ENCODE results near the gene CHL1.

Gene CHL1

DNA sequence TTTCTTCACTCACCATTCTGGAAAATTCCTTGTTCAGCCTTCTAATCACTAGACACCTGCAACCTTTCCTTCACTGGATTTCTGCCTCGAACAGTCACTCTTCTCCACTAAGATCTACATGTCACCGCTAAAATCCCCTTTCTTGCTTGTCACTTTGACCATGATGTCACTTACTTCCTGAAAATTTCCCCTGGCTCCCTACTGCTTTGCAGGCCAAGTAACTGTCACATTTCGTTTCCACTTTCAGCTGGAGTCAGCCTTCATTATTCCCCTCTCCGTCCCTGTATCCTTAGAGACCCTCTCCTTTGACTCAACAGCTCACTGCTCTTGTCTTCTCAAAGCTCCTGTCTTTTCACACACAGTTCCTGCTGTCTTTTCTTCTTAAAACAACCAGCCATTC, 15.9 kb downstream of the CHL1 start:
- DNase-seq (ENCODE audit: low read depth in 2 of 2, low spot score in 1 of 2) = no peak

DNA sequence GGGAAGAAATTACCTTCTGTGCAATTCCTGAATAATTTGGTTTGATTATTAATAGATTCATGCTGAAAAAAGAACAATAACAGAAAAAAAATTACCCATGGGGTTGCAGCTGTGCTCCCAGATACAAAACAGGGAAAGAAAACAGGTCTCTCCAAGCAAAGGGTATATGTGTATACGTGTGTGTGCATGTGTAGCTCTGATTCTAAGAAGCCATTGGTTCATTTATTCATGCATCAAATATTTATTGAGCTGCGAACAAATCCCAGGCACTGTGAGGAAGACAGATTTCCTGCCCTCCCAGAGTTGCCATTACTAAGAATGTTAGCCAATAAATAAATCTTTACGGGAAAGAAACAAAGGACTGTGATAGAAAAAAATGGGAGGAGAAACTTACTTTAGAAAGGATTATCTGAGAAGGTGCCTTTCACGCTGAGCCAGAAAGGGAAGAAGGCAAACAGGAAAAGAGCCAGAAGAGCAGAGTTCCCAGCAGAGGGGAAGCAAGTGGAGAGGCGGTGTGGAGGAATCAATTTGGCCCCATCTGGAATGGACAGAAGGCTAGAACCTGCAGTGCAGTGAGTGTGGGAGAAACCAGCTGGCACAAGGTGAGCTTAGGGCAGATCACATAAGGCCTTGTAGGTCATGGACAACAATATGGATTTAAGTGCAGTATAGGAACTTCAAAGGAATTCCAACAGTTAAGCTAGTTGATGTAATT, 20.7 kb downstream of the CHL1 start:
- DNase-seq (ENCODE audit: low read depth in 2 of 2, low spot score in 1 of 2) = no peak

DNA sequence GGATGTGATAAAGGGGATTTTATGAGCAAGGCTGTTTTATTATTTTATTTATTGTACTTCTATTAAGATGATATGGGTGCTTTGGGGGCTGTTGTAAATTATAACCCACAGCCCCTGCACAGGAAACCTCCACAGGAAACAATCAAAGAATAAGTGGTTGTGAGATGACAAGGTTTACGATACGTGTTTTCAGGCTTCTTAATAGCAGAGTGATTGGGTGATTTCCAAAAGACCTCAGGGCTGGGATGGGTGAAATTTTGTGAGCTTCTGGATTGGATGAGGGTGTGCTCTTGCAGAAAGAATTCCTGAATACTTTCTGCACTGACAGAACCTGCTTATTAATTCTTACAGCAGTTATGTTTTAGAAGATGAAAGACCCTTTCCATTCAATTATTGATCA, 21.4 kb downstream of the CHL1 start:
- DNase-seq (ENCODE audit: low read depth in 2 of 2, low spot score in 1 of 2) = no peak

DNA sequence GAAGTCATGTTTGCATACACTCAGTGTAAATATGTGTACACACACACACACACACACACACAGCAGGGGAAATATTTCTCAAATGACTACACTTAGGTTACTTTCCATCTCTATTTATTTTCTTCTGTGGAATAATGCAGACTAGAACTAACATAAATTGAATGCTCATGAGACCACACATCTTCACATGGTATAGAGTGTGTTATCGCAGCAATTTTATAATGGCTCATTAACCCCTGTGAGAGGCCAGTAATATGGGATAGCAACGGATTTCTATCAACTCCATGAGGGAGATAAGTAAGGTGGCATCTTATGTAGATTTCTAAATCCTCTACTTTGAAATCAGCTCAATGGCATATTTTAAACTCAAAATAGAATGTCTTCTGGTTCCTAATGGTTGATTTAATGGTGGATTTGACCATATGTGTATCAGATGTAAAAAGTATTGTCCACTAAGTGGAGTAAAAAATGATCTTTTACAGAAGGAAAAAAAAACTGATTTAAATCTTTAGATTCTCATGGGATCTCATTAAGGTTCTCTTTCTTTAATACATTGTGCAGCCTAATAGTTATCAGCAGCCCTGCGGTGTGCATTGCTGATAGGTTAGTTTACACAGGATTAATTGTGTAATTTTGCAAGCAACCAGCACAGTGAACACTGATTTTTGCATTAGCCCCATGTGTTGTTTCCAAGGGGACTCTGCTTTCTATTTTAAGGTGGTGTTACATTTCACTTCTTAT, 32.0 kb downstream of the CHL1 start:
- DNase-seq (ENCODE audit: low read depth in 2 of 2, low spot score in 1 of 2) = no peak

DNA sequence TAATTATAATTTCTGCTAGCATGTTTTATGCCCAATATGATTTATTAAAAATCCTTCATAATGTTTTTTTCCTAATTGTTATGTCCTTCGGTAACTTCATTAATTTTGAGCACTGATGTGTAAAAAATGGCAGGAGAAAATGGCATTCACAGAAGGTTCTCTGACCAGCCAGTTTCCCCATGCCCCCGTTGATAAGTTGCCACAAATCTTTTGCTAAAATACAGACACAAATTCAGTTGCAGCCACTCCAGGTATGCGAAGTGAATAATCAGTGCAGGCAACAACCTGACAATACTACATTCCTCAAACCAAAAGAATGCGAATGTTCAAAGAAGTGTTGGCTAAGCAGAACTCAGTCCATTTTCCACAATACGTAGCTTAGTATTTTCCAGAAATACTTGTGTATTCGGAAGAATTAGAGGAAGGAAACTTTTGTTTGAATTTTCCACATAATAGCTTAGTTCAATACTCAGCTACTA, 32.7 kb downstream of the CHL1 start:
- DNase-seq (ENCODE audit: low read depth in 2 of 2, low spot score in 1 of 2) = no peak

DNA sequence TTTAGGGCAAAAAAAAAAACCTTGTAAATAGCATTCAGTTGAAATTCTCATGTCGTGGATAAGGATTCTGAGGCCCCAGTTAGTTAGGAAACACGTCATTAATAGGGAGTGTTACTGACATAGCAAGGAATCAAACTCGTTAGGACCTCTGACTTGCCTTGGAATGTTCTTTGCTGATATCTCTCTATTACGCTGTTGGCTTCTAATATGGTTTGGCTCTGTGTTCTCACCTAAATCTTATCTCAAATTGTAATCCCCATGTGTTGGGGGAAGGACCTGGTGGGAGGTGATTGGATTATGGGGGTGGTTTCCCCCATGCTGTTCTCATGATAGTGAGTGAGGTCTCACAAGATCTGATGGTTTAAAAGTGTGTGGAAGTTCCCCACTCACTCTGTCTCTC, 40.3 kb downstream of the CHL1 start:
- no peak for DNase-seq (ENCODE audit: low read depth in 2 of 2, low spot score in 1 of 2)

DNA sequence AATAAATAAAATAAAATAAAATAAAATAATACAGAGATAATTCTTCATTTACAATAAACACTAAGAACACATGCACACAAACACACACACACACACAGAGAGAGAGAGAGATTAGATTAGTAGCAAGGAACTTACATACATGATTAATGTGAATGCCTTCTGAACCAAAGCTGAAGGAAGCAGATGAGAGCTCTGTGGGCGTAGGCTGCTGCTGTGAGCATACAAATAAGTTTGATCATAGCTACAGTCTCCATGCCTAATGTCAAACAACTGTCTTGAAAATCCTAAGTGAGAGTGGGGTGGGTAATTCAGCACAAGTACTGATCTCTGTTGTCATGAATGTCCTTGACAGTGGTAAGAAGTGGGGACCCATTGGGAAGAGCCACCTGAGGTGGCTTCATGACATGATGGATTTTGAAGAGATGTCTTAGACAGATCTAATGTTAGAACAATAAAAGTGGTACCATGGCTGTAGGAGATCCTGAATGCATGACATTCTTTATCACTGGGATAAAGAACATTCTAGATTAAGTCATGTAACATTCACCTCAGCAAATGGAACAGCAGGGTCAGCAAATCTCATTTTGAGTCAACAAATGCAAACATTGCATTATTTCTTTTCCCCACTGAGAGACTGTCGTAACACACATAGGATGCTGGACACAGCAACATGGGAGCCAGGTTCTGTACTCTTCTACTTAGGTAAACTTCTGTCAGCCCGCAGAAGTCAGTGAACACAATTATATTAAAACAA, 46.2 kb downstream of the CHL1 start:
- DNase-seq (ENCODE audit: low read depth in 2 of 2, low spot score in 1 of 2) = no peak

DNA sequence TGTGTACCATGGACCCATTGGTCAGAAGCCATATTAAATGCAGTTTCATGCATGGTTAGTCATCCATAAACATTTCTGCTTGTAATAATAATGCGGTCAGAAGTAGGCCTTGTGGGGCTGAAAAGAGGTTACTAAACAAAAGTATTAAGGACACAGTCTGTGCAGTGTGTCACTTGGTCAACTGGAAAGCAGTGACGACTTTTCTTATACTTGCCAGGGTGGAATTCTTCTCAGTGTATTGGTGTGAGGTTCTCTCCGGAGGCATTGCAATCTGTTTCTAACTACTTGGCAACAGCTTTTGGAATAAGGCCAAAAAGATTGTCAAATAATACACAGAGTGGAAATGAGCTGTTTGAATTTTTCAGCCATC, 46.8 kb downstream of the CHL1 start:
- DNase-seq (ENCODE audit: low read depth in 2 of 2, low spot score in 1 of 2) = no peak

DNA sequence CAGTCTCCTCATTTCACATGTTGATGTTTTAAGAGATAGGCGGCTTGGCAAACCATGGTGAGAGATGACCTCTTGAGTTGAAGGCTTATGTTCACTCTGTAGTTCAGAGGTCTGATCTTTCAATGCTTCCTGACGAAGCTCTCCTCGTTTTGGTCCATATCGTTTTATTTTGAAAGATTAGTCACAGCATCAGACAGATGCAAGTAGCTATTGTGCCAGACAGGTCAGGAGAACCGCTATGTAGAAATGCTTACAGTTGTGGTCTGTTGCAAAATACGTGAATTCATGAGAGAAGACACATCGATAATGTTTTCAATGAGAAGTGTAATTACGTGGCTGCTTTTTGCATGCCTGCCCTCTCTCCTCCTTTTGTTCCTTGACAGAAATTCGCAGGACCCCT, 47.5 kb downstream of the CHL1 start:
- DNase-seq (ENCODE audit: low read depth in 2 of 2, low spot score in 1 of 2) = no peak

DNA sequence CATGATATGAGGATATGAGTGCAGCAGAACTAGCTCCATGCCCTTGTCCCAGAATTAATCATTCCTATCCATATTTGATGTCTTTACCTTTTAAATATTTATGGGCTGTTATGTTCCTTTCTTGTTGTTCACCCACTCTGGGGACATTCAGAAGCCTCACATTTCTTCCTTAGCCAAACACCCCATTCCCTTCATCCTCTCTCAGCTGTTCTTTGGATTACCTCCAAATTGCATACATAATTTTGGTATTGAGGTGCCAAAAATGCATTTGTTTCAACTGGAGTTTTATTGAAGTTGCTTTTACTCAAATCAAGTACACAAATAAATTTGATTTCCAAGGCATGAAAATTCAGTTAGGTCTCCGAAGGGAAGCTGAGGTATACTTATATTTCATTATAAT, 51.4 kb downstream of the CHL1 start:
- DNase-seq (ENCODE audit: low read depth in 2 of 2, low spot score in 1 of 2) = no peak

DNA sequence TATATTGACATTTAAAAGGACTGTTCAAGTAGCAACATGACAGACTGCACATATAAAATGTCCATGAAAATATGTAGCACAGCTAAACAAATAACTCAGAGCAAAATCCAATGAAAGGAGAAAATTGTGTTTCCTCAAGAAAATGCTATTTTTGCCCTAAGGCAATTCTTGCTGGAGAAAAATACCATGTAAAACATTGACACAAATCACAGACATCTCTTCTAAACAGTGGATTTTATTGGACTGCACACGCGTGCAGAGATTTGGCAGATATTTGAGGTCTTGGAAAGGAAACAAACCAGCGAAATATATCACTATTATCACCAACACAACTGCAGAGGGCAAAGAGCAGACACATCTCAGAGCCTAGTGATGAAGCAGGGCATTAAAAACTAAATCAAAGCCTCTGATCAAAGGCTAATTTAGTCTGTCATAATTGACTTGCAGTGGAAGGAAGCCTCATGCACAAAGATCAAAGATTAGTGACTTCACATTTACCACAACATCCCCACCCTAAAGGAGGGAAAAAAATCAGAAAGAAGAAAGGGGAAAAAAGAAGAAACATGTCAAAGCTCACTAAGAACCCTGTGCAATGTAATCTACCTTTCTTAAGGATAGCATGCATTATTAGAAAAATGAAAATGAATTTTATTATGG, 52.4 kb downstream of the CHL1 start:
- no peak for DNase-seq (ENCODE audit: low read depth in 2 of 2, low spot score in 1 of 2)

DNA sequence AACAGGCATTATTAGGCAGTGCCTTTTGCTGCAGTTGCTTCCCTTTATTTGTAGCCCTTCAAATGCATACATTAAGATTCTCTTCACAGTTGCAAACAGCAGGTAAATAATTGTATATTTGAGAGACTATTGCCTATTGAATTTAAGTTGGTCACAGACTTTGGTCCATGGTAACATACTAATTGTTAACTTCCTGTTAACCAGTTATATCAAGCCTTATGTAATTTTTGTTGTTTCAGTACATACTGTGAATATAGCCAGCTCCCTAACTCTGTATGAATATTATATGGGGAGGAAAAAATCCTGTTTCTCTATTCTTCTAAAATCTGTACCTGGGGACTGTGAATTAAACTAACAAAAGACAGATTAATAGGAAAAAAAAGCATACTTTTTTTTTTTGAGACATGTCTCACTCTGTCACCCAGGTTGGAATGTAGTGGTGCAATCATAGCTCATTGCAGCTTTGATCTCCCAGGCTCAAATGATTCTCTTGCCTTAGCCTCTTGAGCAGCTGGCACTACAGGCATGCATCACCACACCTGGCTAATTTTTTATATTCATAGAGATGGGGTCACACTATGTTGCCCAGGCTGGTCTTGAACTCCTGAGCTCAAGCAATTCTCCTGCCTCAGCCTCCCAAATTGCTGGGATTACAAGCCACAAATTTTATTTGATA, 53.2 kb downstream of the CHL1 start:
- no peak for DNase-seq (ENCODE audit: low read depth in 2 of 2, low spot score in 1 of 2)

DNA sequence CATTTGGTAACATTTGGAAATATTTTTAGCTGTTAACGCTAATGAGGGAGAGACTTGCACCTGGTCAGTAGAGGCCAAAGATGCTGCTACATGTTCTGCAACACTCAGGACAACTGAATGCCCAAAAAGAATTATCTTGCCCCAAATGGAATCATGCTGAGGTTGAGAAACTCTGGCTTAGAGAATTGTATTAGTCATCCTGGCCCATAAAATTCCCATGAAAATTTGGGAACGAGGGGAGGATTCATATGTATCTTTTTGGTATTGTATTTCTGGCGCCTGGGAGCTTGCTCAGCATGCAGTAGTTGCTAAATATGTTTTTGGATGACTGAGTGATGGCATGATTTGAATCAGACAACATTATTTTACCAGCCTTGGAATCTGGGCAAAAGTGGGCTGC, 59.9 kb downstream of the CHL1 start:
- DNase-seq (ENCODE audit: low read depth in 2 of 2, low spot score in 1 of 2) = no peak

DNA sequence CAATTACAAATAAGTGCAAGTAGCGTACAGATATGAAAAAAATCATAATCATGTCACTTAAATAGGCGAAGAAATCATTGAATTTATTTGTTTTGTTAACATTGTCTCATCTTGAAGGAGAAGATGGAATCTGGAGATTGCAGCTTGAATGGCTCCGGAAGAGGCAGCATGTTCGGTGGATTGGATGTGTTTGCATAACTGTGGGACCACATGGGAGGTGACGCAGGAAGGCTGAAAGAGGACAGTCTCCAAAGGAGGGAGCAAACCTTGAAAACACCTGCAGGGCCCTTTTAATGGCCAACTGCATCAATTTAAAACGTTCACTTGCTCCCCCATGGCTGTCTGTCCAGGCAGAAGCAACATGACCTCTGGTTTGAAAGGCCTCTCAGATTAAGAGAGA, 61.3 kb downstream of the CHL1 start:
- DNase-seq (ENCODE audit: low read depth in 2 of 2, low spot score in 1 of 2) = no peak

DNA sequence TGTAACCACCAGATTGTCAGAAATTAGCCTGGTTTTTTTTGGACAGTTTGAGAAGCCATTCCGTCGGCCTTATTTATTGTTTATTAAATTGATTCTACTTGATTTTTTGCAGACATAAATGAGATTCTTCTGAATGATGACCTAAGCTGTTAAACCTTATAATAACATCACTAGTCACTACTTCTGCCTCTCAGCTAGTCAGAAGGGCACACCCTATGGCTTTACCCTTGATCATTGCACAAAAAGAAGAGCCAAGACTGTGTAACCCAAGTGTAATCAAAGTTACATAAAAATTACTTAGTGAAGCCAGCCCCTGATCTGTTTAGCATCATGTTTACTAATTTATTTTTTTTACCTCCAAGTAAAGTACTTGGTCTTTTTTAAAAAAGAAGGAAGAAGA, 64.3 kb downstream of the CHL1 start:
- DNase-seq (ENCODE audit: low read depth in 2 of 2, low spot score in 1 of 2) = no peak

DNA sequence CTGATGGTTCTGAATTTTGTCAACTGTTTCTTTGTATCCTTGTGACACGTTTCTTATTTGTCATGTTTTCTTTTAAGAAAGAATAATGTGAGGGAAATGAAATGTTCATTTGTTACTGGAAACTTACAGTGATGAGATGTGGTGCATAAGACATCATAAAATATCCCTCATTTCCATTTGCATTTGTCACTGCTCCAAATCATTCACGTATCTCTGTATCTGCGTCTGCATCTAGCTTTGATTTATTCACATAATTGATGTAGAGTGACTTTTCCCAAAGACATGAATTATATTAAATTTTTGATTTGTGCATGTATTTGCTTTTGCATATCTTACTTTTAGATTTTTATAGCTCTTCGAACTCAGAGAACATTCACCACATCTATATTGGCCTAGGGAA, 66.8 kb downstream of the CHL1 start:
- DNase-seq (ENCODE audit: low read depth in 2 of 2, low spot score in 1 of 2) = no peak

DNA sequence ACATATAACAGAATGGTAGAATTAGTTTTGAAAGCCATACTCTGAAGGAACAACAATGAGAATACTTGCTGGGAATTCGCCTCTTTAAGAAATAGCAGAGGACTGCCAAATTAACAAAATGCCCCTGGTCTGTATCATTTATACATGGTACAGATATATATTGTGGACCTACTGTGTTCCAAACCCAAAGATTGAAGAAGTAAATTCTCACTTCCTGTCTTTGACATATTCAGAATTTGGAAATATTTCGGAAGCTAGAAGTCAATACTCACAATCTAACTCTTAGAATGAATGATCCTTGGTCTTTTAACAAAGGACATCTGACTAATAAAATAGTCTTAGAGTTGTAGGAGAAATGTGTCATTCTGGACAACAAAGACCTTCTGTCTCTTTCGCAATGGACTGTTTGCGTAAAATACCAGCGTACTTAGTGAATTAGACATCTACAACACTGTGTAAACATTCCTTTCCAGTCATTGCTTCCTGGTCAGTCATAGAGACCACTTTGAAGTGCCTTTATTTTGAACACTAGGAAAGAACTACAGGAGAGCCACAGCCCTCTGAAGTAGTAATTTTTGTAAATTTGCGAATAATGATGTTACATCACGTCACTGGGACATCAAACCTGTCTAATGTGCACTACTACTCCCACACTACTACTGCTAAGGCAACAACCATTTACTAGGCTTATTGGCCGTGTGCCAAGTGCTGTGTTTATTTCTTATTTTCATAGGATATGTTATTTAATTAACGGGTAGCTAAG, 68.0 kb downstream of the CHL1 start:
- DNase-seq (ENCODE audit: low read depth in 2 of 2, low spot score in 1 of 2) = no peak

DNA sequence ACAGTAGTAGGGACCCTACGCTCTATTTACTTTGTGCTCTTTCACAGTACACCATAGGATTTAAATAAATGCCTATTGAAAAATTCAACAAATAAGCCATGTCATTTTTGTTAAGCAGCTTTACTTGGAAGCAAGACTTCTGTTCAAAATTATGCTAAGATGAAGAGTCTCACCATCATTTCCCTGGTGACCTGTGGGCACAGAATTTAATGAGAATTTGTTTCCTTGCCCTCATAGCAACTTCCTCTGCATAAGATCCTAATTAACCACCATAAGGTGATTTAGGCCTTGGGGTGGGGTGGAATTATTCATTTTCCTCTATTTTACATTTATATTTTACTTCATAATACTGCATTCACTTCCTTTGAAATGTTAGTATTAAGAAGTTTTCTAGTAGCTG, 70.5 kb downstream of the CHL1 start:
- DNase-seq (ENCODE audit: low read depth in 2 of 2, low spot score in 1 of 2) = no peak

DNA sequence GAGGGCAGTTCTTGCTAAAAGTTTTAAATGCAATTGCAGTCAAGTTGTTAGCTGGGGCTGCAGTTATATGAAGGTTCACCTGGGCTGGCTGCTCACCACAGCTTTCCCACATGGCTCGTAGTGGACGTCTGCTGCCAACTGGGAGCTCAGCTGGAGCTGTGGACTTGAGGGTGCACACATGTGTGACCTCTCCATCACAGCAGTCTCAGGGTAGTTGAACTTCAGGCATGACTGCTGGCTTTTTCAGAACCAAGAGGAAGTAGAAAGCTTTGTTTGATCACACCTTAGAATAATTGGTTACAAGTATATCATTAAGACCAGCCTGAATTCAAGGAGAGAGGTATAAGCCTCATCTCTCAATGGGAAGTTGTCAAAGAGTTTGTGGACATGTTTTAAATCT, 74.1 kb downstream of the CHL1 start:
- DNase-seq (ENCODE audit: low read depth in 2 of 2, low spot score in 1 of 2) = no peak

DNA sequence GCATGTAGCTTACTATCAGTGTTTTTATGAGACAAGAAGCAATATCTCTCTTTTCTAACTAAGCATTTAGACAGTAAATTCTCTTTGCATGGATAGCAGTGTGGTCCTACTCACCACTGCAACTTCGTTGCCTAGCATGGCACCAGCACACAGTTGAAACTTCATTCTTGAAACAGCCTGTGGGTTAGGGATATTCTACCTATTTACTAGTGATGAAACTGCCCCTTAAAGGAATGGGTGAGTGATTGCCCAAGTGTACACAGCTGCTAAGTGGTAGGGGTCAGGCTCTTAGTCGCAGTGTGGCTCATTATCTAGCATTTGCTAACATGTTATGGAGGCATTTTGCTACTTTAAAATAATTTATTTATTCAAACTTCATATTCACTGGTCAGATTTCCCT, 78.4 kb downstream of the CHL1 start:
- DNase-seq (ENCODE audit: low read depth in 2 of 2, low spot score in 1 of 2) = no peak
